Peyer's patch (tissue), 4 donors: ENCODE measurements around the gene MAP3K6.

ENCODE experiments used
- POLR2A ChIP-seq, 2 donors: fragments of 450-650 bp; IDR thresholded peaks; one replicate each; pipeline ENCODE4 v1.5.1; 2017; ENCODE audit warnings: antibody characterized with exemption in 2 of 2, mild to moderate bottlenecking in 2 of 2, moderate library complexity in 2 of 2
- TF ChIP-seq, protein P1 (sequence below), 6 experiments: fragments of 450-650 bp in 4 of 6; fragments of 200-600 bp in 2 of 6; sonication (generic) in 1 of 6; IDR thresholded peaks; one replicate each; pipeline ENCODE4 v1.5.1; 2017 to 2019; ENCODE audit warnings: antibody characterized with exemption in 6 of 6, mild to moderate bottlenecking in 3 of 6, moderate library complexity in 1 of 6

DNA sequence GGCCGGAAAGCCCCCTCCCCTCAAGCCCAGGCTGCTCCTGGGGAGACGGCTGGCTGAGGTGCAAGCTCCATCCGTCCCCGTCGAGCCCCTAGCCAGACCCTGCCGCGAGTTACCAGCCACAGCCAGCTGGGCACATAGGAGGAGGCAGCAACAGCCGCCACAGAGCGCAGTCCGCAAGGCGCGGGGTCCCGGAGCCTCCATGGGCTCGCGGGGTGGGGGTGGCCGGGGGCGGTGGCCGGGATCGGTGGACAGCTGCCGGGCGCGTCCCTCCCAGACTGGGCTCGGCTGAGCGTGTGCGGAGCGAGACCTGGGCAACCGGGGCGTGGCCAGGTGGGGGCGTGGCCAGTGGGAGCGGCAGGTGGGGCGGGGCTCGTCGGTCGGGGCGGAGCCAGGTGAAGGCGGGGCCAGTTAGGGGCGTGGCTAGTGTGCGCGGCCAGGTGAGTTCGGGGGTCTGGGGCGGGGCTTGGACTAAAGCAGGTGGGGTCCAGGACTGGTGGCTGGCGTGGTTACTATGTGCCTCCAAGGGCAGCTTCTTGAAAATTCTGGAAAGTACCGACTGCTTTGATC lies 16.4 kb upstream of the MAP3K6 start, which contains the start of gene CD164L2:
- TF ChIP-seq, protein P1, sequence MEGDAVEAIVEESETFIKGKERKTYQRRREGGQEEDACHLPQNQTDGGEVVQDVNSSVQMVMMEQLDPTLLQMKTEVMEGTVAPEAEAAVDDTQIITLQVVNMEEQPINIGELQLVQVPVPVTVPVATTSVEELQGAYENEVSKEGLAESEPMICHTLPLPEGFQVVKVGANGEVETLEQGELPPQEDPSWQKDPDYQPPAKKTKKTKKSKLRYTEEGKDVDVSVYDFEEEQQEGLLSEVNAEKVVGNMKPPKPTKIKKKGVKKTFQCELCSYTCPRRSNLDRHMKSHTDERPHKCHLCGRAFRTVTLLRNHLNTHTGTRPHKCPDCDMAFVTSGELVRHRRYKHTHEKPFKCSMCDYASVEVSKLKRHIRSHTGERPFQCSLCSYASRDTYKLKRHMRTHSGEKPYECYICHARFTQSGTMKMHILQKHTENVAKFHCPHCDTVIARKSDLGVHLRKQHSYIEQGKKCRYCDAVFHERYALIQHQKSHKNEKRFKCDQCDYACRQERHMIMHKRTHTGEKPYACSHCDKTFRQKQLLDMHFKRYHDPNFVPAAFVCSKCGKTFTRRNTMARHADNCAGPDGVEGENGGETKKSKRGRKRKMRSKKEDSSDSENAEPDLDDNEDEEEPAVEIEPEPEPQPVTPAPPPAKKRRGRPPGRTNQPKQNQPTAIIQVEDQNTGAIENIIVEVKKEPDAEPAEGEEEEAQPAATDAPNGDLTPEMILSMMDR (IDR thresholded peaks at IDR 0.05), result no peak
- no peak for TF ChIP-seq POLR2A (IDR thresholded peaks at IDR 0.05)
